GM23338 (cell line): Measurements from ENCODE around the gene NDUFS5.

Experiments used
- CREB1 ChIP-seq: fragments of 250-450 bp; sonication (Bioruptor Pico); IDR thresholded peaks from 2 replicates; pipeline ENCODE4 v1.5.0; 2020; ENCODE audit warnings: low read depth, mild to moderate bottlenecking, moderate library complexity
- CTCF ChIP-seq, 2 experiments: fragments of 200-600 bp in 1 of 2; sonication (generic) in 1 of 2; conservative IDR thresholded peaks; 2 replicates each; pipeline versions ENCODE4 v1.5.1 to v1.6.1; 2016 to 2017; ENCODE audit warnings: antibody characterized with exemption in 2 of 2, low read depth in 2 of 2, mild to moderate bottlenecking in 2 of 2, moderate library complexity in 1 of 2
- EZH2 ChIP-seq: fragments of 200-600 bp; sonication (generic); IDR thresholded peaks from one replicate; pipeline ENCODE4 v1.8.0; 2017; ENCODE audit warnings: antibody characterized with exemption, mild to moderate bottlenecking, low read depth; ENCODE audit not compliant: unreplicated experiment
- EZH2phosphoT487 ChIP-seq: fragments of 200-600 bp; sonication (generic); IDR thresholded peaks from one replicate; pipeline ENCODE4 v1.8.1; 2018; ENCODE audit warnings: antibody characterized with exemption; ENCODE audit not compliant: unreplicated experiment
- JUNB ChIP-seq: IDR thresholded peaks from one replicate; pipeline ENCODE4 v1.6.1; 2016; ENCODE audit warnings: antibody characterized with exemption; ENCODE audit not compliant: unreplicated experiment
- NANOG ChIP-seq: IDR thresholded peaks from 2 replicates; pipeline ENCODE4 v1.6.1; 2016; ENCODE audit warnings: antibody characterized with exemption, borderline replicate concordance
- POLR2AphosphoS5 ChIP-seq: IDR thresholded peaks from 2 replicates; pipeline ENCODE4 v1.6.1; 2016; ENCODE audit warnings: antibody characterized with exemption, low read depth
- REST ChIP-seq: IDR thresholded peaks from one replicate; pipeline ENCODE4 v1.6.1; 2018; ENCODE audit warnings: antibody characterized with exemption; ENCODE audit not compliant: unreplicated experiment
- STAT1 ChIP-seq: IDR thresholded peaks from one replicate; pipeline ENCODE4 v1.6.1; 2016; ENCODE audit warnings: antibody characterized with exemption; ENCODE audit not compliant: unreplicated experiment
- ZNF114 ChIP-seq: fragments of 250-450 bp; sonication (Bioruptor Pico); IDR thresholded peaks from 2 replicates; pipeline ENCODE4 v1.5.0; 2020; ENCODE audit warnings: mild to moderate bottlenecking, moderate library complexity
- ZNF462 ChIP-seq: fragments of 250-450 bp; sonication (Bioruptor Pico); IDR thresholded peaks from 2 replicates; pipeline ENCODE4 v1.5.0; 2020; ENCODE audit warnings: mild to moderate bottlenecking, moderate library complexity

- TF ChIP-seq CTCF (conservative IDR thresholded peaks at IDR 0.05; ENCODE audit: low read depth in 2 of 2): no peak
- TF ChIP-seq NANOG: no peak
- TF ChIP-seq REST: no peak
- no peak for TF ChIP-seq EZH2
- TF ChIP-seq ZNF114 (CRISPR knock-in tag): no peak
- TF ChIP-seq JUNB: no peak
- no peak for TF ChIP-seq POLR2AphosphoS5
- no peak for TF ChIP-seq EZH2phosphoT487
- no peak for TF ChIP-seq CREB1 (CRISPR knock-in tag)
- TF ChIP-seq STAT1: no peak
- no peak for TF ChIP-seq ZNF462 (CRISPR knock-in tag)
Observed at GRCh38 chr1:38989979-38990378, 36.2 kb upstream of the NDUFS5 start.
